HG02623 (cell line): ENCODE data around the gene SSBP4.
"Not testable (repeated sequence)": the region's sequence is repeated elsewhere in the genome, so short reads cannot be mapped to it uniquely, and the experiment has no call there.

Experiments used
- ATAC-seq: cut with Tn5 transposase; IDR thresholded peaks from one replicate; pipeline ENCODE4 v1.9.1; 2021; ENCODE audit warnings: moderate library complexity; ENCODE audit not compliant: unreplicated experiment

SSBP4 gene

DNA sequence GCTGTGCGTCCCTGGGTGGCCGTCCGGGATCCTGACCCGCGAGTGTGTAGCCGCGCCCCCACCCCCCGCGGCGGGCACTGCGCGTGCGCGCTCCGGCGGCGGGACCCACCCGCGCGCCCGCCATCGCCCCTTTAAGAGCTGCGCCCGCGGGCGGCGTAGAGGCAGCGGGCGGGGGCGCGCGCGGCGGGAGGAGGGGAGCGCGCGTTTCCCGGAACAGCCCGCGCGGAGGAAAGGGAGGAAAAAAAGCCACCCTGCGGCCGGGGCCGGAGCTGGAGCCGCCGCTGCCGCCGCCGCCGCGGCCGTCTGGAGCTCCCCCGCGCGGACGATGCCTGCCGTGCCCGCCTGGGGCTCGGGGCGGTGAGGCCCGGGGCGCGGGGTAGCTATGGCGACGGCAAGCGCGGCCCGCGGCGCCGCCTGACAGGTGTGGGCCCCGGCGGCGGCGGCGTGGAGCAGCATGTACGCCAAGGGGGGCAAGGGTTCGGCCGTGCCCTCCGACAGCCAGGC lies at the start of gene SSBP4:
Gene SSBP4 (plus strand): TSS at position 204 of the 504 bp plus-strand sequence. CDS start 251 bp downstream, at position 455.
- ATAC-seq: peak; percentile 37

DNA sequence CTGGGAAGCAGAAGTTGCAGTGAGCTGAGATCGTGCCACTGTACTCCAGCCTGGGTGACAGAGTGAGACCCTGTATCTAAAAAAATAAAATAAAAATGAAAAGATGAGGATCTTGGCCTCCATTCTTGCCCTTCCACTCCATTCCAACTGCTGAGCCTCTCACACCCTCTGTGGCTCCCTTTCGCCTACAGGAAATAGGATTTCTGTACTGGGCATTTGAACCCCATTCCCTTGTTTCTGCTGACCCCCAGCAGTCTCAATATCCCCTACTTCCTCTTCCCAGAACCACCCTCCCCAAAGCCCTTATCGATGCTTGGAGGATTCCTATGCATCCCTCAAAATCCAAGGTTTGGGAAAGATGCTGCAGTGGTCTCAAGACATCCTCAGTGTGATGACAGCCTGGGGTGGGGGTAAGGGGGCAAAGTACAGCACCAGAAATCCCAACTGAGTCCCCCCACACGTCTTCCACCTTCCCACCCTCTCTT lies 45.7 kb upstream of the SSBP4 start:
- no peak for ATAC-seq

DNA sequence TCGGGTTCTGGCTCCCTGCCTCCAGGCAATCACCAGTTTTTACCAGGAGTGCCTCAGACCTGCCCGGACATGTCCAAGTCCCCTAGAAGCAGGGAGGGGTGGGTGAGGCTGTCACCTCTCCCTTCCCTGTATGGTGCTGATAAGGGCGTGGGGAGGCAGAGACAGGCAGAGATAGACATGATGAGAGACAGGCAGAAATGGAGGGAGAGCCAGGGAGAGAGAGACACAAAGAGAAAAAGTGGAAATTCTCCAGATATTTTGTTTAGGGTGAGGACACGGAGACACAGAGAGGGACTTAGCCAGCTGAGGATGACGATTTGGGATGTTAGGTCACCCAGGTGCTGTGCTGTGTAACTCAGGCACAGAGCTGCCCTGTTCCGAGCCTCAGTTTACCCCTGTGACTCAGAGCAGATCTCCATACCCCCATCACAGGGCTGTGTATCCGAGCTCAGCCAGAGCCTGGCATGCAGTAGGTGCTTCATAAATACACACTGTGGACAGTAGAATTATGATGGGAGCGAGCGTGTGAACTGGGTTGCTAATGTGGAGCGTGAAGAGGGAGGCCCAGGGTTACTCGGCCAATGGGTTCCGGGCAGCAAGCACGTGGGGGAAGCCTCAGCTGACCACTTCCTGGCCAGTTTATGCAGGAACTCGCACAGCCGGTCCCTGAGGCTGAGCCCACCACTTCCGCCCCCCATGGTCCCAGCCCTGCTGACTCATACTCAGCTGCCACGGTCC lies 45.1 kb upstream of the SSBP4 start:
- peak; percentile 59 for ATAC-seq

DNA sequence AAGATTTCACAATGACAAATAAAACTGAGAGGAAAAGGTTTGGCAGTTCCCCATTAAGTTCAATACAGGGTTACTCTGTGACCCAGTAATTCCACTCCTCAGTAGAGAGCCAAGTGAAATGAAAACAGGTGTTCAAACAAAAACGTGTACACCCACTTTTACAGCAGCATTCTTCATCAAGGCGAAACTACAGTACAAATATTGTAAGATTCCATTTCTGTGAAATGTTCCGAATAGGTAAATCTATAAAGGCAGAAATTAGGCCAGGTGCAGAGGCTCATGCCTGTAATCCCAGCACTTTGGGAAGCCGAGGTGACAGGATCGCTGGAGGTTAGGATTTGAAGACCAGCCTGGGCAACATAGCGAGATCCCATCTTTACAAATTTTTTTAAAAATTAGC lies 42.2 kb upstream of the SSBP4 start:
- no peak for ATAC-seq

DNA sequence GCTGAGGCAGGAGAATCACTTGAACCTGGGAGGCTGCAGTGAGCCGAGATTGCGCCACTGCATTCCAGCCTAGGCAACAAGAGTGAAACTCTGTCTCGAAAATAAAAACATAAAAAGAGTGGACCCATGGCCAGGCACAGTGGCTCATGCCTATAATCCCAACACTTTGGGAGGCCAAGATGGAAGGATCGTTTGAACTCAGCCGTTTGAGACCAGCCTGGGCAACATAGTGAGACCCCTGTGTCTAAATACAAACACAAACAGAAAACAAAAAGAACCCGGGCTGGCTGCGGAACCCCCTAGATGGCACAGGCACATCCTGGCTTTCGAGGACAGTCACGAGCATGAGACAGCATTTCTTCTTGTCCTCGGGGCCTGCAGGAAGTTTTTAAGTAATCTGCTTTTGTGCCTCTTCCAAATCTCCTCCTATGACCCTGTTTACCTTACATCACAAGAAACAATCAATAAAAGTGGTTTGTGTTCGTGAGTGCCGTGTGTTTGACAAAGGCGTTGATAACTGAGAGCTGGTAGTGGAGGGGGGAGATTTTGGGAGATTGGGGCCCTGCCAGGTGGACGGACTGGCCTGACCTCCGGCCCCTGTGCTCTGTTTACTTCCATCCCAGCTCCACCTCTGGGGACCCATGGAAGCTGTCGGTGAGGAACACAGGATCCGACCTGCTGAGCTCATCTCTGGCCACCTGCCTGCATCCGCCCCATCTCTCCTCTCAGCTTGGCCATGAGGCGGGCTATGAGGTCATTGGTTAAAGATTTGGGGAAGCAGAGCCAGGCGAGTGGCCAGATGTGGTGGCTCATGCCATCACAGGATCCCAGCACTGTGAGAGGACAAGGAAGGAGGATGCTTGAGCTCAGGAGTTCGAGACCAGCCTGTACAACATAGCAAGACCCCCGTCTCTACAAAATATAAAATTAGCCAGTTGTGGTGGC lies 39.1 kb upstream of the SSBP4 start:
- ATAC-seq: no peak

DNA sequence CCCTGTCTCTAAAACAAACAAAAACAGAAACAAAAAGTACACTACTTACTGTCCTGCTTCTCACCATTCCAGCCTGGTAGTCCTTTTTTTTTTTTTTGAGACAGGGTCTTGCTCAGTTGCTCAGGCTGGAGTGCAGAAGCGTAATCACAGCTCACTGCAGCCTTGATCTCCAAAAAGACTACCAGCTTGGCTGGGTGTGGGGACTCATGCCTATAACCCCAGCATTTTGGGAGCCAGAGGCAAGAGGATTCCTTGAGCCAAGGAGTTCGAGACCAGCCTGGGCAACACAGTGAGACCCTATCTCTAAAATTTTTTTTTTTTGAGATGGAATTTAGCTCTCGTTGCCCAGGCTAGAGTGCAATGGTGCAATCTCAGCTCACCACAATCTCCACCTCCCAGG lies 38.4 kb upstream of the SSBP4 start:
- ATAC-seq: no peak

DNA sequence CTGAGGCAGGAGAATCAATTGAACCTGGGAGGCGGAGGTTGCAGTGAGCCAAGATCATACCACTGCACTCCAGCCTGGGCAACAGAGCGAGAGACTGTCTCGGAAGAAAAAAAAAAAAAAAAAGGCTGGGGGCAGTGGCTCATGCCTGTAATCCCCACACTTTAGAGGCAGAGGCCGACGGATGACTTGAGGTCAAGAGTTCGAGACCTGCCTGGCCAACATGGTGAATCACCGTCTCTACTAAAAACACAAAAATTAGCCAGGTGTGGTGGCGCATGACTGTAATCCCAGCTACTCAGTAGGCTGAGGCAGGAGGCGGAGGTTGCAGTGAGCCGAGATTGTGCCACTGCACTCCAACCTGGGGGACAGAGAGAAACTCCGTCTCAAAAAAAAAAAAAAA lies 35.6 kb upstream of the SSBP4 start:
- ATAC-seq: not testable (repeated sequence)

DNA sequence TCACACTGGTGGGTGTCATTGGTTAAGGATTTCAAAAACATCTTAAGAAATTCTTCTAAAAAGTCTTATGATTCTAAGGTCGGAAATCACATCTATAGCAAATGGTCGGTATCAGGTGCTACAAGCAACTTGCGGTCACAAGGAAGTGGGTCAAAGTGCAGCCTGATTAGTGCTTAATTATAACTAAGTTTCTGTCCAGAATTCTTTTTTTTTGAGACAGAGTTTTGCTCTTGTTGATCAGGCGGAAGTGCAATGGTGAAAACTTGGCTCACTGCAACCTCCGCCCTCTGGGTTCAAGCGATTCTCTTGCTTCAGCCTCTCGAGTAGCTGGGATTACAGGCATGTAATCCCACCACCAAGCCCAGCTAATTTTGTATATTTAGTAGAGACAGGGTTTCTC lies 34.4 kb upstream of the SSBP4 start:
- no peak for ATAC-seq

DNA sequence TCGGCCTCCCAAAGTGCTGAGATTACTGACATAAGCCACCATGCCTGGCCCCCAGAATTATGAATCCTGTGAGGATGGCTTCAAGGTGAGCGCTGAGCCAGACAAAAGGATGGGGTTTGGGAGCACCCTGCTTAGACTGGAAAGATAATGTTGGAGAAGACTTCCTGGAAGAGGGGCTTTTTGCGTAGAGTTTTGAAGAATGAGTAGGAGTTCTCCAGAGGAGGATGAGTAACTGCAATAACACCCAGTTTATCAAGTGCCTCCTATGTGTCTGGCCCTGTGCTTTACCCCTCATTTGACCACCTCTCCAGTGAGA lies 33.9 kb upstream of the SSBP4 start:
- no peak for ATAC-seq

DNA sequence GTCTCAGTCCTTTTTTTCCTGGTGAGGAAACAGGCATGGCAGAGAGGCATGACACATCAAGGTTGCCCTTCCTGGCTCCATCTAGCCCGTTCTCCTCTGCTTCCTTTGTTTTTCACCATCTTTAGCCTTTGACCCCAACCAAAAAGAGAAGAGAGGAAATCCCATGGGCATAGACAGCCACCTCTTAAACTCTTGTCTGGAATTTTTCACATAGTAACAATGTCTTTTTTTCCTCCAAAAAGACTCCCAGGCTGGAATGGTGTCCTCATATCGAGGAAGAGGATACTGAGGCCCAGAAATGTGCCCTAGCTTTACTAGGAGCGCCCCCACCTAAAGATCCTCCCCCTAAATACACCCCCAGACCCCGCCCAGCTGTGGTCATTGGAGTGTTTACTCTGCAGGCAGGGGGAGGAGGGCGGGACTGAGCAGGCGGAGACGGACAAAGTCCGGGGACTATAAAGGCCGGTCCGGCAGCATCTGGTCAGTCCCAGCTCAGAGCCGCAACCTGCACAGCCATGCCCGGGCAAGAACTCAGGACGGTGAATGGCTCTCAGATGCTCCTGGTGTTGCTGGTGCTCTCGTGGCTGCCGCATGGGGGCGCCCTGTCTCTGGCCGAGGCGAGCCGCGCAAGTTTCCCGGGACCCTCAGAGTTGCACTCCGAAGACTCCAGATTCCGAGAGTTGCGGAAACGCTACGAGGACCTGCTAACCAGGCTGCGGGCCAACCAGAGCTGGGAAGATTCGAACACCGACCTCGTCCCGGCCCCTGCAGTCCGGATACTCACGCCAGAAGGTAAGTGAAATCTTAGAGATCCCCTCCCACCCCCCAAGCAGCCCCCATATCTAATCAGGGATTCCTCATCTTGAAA lies 33.3 kb upstream of the SSBP4 start, which contains the start of gene GDF15:
Gene GDF15 (plus strand): TSS at position 484 of the 868 bp plus-strand sequence. CDS start 32 bp downstream, at position 516.
- no peak for ATAC-seq

DNA sequence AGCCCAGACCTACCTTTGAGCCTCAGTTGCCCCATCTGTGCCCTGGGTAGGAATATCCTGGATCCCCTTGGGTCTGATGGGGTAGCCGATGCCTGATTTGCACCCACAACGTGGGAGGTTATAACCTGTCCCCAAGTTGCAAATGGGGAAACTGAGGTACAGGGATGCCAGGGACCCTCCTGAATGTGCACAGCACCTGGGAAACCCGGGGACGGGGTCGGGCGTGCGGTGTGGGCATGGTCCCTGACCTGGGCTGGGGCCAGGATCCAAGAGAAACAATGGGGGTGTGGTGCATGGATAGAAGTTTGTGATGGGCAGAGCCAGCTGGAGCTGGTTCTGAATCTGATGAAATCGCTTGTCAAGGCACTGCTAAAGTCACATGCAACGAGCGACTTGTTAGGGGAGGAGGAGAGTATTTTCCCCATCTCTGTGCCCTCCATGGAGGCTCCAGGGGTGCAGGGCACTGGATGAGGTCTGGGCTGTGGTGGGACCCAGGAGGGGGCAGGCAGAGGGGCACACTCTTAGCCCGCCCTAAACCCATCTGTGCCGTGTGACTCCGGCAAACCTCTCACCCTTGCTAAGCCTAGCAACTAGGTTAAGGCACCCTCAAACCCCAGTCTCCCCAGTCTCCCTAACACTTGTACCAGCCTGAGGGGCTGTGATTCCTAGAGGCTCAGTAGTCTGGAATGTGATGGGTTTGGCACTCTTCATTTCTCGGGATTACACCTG lies 32.5 kb upstream of the SSBP4 start:
- no peak for ATAC-seq

DNA sequence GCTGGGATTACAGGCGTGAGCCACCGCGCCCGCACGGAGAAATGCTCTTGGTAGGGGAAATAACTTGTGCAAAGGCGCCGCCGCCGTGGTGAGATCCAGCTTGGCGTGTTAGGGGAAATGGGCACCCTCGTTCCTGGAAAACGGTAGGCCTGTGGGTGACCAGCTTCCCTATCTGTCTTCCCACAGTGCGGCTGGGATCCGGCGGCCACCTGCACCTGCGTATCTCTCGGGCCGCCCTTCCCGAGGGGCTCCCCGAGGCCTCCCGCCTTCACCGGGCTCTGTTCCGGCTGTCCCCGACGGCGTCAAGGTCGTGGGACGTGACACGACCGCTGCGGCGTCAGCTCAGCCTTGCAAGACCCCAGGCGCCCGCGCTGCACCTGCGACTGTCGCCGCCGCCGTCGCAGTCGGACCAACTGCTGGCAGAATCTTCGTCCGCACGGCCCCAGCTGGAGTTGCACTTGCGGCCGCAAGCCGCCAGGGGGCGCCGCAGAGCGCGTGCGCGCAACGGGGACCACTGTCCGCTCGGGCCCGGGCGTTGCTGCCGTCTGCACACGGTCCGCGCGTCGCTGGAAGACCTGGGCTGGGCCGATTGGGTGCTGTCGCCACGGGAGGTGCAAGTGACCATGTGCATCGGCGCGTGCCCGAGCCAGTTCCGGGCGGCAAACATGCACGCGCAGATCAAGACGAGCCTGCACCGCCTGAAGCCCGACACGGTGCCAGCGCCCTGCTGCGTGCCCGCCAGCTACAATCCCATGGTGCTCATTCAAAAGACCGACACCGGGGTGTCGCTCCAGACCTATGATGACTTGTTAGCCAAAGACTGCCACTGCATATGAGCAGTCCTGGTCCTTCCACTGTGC lies 30.9 kb upstream of the SSBP4 start:
- peak; percentile 60 for ATAC-seq

DNA sequence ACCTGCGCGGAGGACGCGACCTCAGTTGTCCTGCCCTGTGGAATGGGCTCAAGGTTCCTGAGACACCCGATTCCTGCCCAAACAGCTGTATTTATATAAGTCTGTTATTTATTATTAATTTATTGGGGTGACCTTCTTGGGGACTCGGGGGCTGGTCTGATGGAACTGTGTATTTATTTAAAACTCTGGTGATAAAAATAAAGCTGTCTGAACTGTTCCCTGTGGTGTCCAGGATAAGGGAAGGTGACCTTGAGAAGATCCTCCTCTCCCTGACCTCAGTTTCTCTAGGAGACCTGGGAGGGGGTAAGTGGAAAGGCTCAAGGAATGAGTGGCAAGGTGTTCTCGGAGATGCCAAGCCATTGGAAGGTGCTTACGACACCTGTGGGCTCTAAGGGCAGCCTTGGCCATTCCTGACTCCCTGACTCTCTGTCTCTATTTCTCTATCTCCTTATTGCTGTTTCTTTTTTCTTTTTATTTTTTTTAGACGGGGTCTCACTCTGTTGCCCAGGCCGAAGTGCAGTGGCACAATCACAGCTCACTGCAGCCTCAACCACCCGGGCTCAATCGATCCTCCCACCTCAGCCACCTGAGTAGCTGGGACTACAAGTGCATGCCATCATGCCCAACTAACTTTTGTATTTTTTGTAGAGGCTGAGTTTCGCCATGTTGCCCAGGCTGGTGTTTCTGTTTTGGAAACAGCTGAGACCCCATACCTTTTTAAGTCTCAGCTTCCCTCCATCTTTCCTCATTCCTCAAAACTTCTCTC lies 30.1 kb upstream of the SSBP4 start:
- ATAC-seq: no peak

DNA sequence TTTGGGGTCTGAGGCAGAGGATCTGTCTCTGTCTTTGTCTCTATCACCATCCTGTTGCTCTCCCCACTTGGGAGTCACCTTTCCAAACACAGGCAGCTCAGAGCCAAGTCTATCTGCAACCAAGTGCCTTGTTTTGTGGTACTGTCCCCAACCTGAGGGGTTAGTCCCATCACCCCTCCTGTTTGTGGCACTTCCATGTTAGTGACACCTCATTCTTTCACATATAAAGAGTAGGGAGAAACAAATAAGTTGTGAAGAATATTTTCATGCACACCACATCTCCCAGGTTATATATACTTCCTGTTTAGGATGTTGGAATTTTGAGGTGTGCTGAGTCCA lies 29.5 kb upstream of the SSBP4 start:
- ATAC-seq: no peak

DNA sequence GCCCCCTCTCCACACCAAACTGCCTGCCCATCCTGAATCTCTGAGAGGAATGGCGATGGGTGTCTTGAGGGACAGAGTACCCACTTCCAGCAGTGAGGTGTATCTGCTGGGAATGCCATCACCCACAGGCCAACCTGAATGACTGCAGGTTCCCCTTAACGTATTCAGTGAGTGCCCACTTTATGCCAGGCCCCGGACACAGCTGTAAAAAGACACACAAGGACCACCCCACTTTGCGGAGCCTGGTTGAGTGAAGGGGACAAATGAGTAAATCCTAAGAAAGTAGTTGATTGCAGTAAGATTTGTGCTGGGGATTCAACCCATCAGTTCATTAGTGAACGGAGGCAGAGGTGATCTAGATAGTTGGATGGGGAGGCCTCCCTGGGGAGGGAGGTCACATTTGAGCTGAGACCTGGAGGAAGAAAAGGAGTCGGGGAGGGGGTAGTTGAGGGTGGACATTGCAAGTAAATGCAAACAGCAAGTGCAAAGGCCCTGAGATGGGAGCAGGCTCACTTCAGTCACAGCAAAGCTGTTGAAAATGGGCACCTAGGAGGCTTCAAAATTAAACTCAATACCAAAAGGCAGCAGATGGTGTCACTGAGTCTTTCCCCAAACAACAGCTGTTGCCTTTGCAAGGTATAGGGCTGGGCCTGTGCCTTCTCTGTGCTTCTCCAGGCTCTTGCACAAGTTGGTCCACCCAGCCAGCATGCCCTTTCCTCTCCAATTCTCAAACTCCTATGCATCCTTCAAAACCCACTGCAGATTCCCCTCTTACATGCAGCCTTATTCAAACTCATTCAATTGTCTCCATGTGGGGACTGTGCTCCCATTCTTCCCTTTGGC lies 28.9 kb upstream of the SSBP4 start:
- ATAC-seq: no peak

DNA sequence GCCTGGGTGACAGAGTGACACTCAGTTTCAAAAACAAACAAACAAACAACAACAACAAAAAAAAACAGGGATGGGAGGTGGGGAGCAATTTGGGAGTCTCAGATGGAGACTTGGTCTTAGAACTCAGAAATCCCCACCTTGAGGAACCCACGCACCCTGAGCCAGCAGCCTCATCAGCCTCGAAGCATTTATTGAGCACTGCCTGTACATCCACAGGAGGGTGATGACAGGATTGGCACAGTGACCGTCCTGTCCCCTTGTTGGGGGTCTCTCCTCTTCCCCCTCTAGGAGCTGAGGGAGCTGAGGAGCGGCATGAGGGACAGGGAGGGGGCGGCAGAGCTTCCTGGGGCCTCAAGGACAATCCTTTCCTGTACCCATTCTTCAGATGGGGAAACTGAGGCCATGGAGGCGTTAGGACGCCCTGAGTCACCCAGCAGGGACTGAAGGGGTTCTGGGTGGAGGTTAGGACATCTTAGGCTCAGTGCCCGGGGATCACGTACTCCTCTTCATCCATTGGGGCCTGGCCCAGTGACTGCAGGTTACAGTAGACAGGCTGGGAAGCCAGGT lies 27.6 kb upstream of the SSBP4 start:
- no peak for ATAC-seq

DNA sequence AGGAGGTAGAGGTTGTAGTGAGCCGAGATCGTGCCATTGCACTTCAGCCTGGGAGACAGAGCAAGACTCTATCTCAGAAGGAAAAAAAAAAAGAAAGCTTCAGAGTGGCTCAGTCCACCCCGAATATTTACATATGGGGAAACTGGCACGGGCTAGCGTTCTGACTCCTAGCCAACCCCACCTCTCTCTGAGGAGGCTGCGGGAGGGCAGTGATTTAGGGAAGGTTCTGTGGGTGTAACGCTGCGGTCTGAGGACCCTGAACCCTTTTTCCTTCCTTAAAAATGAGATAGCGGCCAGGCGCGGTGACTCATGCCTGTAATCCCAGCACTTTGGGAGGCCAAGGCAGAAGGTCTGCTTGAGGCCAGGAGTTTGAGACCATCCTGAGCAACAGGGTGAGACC lies 26.8 kb upstream of the SSBP4 start:
- no peak for ATAC-seq
